HepG2 (cell line): ENCODE measurements around the gene MX2. TPM values are rescaled to one million over a fixed set of nuclear protein-coding genes. Genes with fewer than 3 reads are reported as not detected.

Source experiments
- CBFB ChIP-seq: sonication (generic); formaldehyde crosslinking; IDR thresholded peaks from 2 replicates; pipeline ENCODE4 v1.4.0; 2020; ENCODE audit warnings: missing genetic modification reagents
- FOXA1 ChIP-seq, 2 experiments: fragments of 450-650 bp in 1 of 2; sonication (generic) in 1 of 2; formaldehyde crosslinking in 1 of 2; IDR thresholded peaks; 2 replicates each; pipeline versions ENCODE4 v1.4.0 to v1.6.1; 2016 to 2020; ENCODE audit warnings: missing genetic modification reagents in 1 of 2
- GMEB1 ChIP-seq: sonication (generic); formaldehyde crosslinking; IDR thresholded peaks from 2 replicates; pipeline ENCODE4 v1.5.1; 2020; ENCODE audit warnings: missing genetic modification reagents, mild to moderate bottlenecking, borderline replicate concordance
- HCFC1 ChIP-seq: fragments of 150-350 bp; IDR thresholded peaks from 2 replicates; pipeline ENCODE4 v1.6.1; 2014; ENCODE audit warnings: low read depth, low read length
- MAF1 ChIP-seq: sonication (generic); formaldehyde crosslinking; IDR thresholded peaks from 2 replicates; pipeline ENCODE4 v1.5.0; 2020; ENCODE audit warnings: missing genetic modification reagents, borderline replicate concordance
- MEF2D ChIP-seq: sonication (generic); formaldehyde crosslinking; IDR thresholded peaks from 2 replicates; pipeline ENCODE4 v1.5.1; 2020; ENCODE audit warnings: mild to moderate bottlenecking, missing genetic modification reagents
- MYPOP ChIP-seq: sonication (generic); formaldehyde crosslinking; IDR thresholded peaks from 2 replicates; pipeline ENCODE4 v1.8.1; 2023; ENCODE audit warnings: mild to moderate bottlenecking, moderate library complexity, missing genetic modification reagents
- RELA ChIP-seq: sonication (generic); formaldehyde crosslinking; IDR thresholded peaks from 2 replicates; pipeline ENCODE4 v1.4.0; 2020; ENCODE audit warnings: missing genetic modification reagents
- SPEN ChIP-seq: sonication (generic); formaldehyde crosslinking; IDR thresholded peaks from 2 replicates; pipeline ENCODE4 v1.5.1; 2020; ENCODE audit warnings: low read depth, mild to moderate bottlenecking, missing genetic modification reagents
- ZMYM3 ChIP-seq: sonication (generic); formaldehyde crosslinking; IDR thresholded peaks from 2 replicates; pipeline ENCODE4 v1.5.1; 2020; ENCODE audit warnings: mild to moderate bottlenecking, missing genetic modification reagents
- ZNF609 ChIP-seq: sonication (generic); formaldehyde crosslinking; IDR thresholded peaks from 2 replicates; pipeline ENCODE4 v1.4.0; 2020; ENCODE audit warnings: mild to moderate bottlenecking, missing genetic modification reagents, borderline replicate concordance
- polyA plus RNA-seq, 8 experiments: library from polyadenylated mRNA; depleted of rRNA in 3 of 8; stranded (reverse) in 7 of 8; unstranded in 1 of 8; fragments of >200 nt; fragmentation: Illumina TruSeq in 4 of 8; extraction: Trizol in 4 of 8; gene quantifications; 2 replicates each; pipeline versions ENCODE4 v1.2.1 to v1.2.3, GENCODE V29; 2011 to 2016; ENCODE audit warnings: low read depth in 4 of 8, missing spikeins in 1 of 8, mixed read lengths in 1 of 8; ENCODE audit not compliant: insufficient read depth in 1 of 8
- total RNA-seq, 5 experiments: library from RNA; depleted of rRNA; stranded (reverse); fragments of >200 nt; fragmentation: Illumina TruSeq; extraction: Trizol; gene quantifications; 2 replicates each; pipeline ENCODE4 v1.2.3, GENCODE V29; 2016; ENCODE audit warnings: low read depth in 1 of 5
- TF ChIP-seq, protein P1 (sequence below): sonication (generic); formaldehyde crosslinking; IDR thresholded peaks from 2 replicates; pipeline ENCODE4 v1.8.1; 2023; ENCODE audit warnings: mild to moderate bottlenecking, missing genetic modification reagents
- TF ChIP-seq, protein P2 (sequence below): IDR thresholded peaks from 2 replicates; pipeline ENCODE4 v1.6.1; 2012; ENCODE audit warnings: low read length, improper control_type of control experiment
- TF ChIP-seq, protein P3 (sequence below): sonication (generic); formaldehyde crosslinking; IDR thresholded peaks from 2 replicates; pipeline ENCODE4 v1.5.1; 2020; ENCODE audit warnings: missing genetic modification reagents, mild to moderate bottlenecking, borderline replicate concordance

MX2 gene
- total and polyA plus RNA-seq, 2 of the 13 experiments (the other 11 are each of a cell fraction or from before 2014, with no cell fraction given) = 24.0 to 35.7 TPM

- TF ChIP-seq, protein P1, sequence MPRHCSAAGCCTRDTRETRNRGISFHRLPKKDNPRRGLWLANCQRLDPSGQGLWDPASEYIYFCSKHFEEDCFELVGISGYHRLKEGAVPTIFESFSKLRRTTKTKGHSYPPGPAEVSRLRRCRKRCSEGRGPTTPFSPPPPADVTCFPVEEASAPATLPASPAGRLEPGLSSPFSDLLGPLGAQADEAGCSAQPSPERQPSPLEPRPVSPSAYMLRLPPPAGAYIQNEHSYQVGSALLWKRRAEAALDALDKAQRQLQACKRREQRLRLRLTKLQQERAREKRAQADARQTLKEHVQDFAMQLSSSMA = no peak
- TF ChIP-seq, protein P2, sequence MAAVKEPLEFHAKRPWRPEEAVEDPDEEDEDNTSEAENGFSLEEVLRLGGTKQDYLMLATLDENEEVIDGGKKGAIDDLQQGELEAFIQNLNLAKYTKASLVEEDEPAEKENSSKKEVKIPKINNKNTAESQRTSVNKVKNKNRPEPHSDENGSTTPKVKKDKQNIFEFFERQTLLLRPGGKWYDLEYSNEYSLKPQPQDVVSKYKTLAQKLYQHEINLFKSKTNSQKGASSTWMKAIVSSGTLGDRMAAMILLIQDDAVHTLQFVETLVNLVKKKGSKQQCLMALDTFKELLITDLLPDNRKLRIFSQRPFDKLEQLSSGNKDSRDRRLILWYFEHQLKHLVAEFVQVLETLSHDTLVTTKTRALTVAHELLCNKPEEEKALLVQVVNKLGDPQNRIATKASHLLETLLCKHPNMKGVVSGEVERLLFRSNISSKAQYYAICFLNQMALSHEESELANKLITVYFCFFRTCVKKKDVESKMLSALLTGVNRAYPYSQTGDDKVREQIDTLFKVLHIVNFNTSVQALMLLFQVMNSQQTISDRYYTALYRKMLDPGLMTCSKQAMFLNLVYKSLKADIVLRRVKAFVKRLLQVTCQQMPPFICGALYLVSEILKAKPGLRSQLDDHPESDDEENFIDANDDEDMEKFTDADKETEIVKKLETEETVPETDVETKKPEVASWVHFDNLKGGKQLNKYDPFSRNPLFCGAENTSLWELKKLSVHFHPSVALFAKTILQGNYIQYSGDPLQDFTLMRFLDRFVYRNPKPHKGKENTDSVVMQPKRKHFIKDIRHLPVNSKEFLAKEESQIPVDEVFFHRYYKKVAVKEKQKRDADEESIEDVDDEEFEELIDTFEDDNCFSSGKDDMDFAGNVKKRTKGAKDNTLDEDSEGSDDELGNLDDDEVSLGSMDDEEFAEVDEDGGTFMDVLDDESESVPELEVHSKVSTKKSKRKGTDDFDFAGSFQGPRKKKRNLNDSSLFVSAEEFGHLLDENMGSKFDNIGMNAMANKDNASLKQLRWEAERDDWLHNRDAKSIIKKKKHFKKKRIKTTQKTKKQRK = no peak
- TF ChIP-seq RELA (CRISPR knock-in tag) (no peak), CBFB (no peak), HCFC1 (no peak), MEF2D (CRISPR knock-in tag) (no peak), ZNF609 (CRISPR knock-in tag) (no peak), GMEB1 (CRISPR knock-in tag) (no peak), SPEN (CRISPR knock-in tag) (no peak), ZMYM3 (CRISPR knock-in tag) (no peak), MAF1 (CRISPR knock-in tag) (no peak), FOXA1 (IDR thresholded peaks at IDR 0.05) (no peak), FOXA1 (CRISPR knock-in tag; IDR thresholded peaks at IDR 0.05) (0 out of 2 replicates have a peak, but pooled peaks have one; percentile 21), MYPOP (no peak)
- TF ChIP-seq, protein P3, sequence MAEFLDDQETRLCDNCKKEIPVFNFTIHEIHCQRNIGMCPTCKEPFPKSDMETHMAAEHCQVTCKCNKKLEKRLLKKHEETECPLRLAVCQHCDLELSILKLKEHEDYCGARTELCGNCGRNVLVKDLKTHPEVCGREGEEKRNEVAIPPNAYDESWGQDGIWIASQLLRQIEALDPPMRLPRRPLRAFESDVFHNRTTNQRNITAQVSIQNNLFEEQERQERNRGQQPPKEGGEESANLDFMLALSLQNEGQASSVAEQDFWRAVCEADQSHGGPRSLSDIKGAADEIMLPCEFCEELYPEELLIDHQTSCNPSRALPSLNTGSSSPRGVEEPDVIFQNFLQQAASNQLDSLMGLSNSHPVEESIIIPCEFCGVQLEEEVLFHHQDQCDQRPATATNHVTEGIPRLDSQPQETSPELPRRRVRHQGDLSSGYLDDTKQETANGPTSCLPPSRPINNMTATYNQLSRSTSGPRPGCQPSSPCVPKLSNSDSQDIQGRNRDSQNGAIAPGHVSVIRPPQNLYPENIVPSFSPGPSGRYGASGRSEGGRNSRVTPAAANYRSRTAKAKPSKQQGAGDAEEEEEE (CRISPR knock-in tag) = no peak
Observed at GRCh38 chr21:41325138-41325912, 36.5 kb upstream of the MX2 start (continued).
